Activated CD4-positive, CD25-positive, alpha-beta regulatory T cell treated with anti-CD3 and anti-CD28 coated beads, Interleukin-2, amount 50 U/mL, for 72 hours (primary cell): ENCODE measurements around the gene COLEC12.

ENCODE experiments used
- DNase-seq: peaks from one replicate; pipeline ENCODE4 v3.0.0; 2021

COLEC12 gene

GRCh38 chr18:500632-501405 is at the start of gene COLEC12:
COLEC12 (minus strand) TSS chr18:500701; CDS start chr18:500514, 187 bp downstream.
- no peak for DNase-seq

DNA sequence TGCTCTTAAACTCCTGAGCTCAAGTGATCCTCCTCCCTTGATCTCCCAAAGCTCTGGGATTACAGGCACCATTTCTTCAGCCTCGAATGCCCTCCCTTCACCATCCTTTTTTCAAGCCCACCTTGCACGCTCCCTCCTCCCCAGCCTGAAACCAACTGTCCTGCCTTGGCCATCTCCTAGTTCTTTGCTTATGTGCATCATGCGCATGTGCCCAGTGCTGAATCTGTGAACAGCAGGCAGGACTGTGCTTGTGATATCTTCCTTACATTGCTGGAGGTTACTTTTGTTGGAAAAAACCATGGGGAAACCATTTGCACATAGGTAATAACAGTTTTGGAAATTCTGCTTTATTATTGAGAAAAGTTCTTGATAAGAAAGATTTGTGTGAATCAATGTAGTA is 49.5 kb upstream of the COLEC12 start:
- no peak for DNase-seq

DNA sequence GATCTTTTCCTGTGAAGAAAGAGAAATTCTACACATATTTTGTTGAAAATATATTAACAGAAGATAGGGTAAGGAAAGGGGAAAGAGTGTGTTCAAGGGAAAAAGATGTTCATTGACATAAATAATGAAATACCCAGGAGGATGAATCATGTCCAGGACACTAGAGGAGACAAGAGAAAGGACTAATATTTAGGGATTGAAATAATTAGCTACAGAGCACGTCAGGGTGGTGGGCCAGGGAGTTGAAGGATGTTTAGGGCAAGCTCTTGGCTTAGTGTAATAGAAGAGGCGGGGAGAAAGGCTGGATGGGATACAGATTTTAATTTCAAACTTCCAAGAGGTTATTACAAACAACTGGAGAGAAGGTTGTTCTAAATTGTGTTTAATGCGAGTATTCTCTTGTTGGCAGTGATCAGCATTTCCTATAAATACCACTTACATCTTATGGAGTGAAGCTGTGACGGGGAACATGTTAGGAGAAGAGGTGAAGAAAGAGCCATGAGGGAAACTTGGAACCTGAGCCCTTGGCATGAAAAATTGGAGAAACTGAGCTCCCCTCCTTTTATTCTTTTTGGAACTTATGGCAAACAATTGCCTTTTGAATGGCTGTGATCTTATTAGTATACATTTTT is 43.1 kb upstream of the COLEC12 start:
- no peak for DNase-seq

DNA sequence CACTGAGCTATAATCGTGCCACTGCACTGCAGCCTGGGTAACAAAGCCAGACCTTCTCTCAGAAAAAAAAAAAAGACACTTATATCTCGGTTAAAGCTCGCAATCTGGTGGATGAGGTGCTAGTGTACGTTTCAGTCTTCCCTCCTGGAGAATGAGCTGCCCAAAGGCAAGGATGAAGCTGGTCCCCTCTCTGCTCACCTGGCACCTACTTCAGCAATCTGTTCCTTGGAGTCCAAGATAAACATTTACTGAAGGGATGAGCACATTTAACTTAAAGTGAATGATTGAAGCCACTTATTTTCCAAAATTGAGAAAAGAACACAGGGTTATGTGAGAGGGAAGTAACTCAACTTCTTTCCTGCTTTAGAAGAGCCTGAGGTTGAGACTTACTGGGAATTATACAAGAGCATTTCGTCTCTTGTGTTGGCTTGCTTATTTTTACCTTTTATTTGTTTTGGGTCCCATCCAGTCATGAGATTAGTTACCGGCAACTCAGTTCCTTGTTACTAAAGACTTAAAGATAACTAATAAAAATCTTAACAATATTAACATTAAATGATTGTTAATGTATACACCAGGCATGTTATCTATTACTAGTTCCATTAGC is 33.6 kb upstream of the COLEC12 start:
- DNase-seq: no peak

DNA sequence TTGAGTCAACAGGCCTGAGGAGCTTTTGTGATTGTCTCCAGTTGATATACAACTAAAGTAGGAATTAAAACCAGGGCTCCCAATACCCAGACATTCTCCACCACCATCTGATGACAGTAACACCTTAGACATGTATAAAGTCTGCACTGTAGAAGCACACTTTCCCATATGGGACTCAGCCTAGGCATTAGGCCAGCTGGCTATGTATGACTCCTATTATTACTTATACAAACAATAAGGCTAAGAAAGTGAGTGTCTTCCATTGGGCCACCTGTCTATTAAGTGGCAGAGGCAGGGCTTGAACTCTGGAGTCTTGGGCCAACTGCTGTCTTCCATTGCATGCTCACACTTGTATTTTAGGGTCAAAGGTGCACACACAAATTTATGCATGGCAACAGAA is 32.1 kb upstream of the COLEC12 start:
- DNase-seq: no peak

DNA sequence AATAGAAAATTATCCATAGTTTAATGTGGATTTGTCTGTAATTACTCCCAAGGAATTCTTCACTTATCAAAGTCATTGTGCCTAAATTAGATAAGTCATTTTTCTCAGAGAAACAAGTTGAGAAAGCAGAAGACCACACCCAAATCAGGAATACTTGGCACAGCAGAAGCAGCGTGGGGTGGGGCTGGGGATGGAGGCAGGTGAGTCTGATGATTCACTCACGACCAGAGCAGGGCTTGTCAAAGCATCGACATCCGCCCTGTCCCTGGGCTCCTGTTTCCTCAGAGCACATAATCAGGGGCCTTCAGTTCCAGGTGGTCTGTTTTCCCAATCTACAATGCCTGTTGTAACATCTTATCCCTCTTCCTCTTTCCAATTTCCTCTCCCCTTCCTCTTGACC is 31.5 kb upstream of the COLEC12 start:
- no peak for DNase-seq

GRCh38 chr18:527146-527545 is 26.6 kb upstream of the COLEC12 start:
- DNase-seq: no peak

DNA sequence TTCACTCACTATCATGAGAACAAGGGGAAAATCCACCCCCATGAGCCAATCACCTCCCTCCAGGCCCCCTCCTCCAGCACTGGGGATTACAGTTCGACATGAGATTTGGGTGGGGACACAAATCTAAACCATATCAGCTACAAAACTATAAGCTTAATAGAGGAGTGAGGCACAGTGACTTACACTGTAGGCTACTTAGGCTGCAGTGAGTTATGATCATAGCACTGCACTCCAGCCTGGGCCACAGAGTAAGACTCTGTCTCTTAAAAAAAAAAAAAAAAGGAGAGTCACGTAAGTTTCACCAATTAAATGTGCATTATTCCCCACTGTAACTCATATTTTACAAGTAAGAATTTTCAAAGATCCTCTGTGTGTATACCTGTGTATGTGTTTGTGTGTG is 26.2 kb upstream of the COLEC12 start:
- DNase-seq: no peak

GRCh38 chr18:525036-525797 is 24.7 kb upstream of the COLEC12 start:
- DNase-seq: no peak

- DNase-seq: no peak
These were observed 24.0 kb upstream of the COLEC12 start for GRCh38 chr18:524466-524865.

GRCh38 chr18:523561-523960 is 23.1 kb upstream of the COLEC12 start:
- DNase-seq: no peak

DNA sequence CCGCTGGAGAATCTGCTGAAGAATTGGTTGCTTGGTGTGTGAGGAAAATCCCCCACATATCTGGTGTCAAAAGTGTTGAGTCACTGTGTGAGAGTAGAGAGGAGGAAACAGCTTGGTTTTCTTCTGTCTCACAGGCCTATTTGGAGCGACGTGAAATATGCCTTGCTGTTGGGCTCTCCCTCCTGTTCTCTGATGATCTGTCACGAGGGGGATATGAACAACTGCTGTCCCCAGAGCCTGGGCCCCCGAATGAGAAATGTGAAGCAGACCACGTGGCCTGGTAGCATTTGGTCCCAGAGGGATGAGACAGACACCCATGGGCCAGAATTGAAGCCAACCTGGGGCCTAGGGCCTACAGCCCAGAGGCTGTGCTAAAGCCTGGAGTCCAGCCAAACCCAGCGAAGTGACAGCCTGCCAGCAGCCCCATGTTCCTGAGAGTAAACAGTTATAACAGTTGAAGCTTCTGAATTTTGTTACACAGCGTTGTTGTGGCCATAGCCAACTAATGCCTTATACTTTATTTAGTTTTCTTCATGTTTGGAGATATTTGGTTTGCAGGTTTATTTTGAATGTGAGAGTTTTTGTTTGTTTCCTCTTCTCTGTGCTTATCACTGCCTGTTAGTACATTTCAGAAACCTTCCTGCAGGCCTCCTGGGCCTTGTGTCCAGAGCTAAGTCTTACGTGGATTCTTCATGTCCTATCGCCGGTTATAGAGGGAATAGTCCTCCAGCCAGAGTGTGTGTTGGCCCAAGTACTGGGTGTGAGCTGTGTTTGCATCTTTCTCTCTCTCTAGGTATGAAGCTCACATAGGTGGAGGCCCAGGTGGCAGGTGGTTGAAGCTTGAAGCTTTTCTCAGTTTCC is 18.7 kb upstream of the COLEC12 start:
- DNase-seq: no peak

- no peak for DNase-seq
These were observed 17.6 kb upstream of the COLEC12 start for GRCh38 chr18:518081-518480.

DNA sequence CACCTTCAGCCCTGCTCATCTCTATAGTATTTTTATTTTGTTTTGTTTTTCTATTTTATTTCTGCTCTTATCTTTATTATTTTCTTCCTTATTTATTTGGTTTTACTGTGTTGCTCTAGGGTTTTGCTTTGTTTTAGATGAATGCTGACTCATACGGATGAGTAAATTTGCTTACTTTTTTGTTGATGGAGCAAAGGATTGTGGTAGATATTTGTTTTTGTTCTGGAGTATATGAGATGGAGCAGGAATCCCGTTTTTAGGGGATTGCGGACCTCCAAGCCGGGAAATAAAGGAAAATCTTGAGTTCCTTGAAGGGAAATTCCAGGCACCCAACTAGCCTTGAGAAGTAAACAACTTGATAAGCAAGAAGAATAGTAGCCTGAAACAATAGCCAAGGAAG is 15.3 kb upstream of the COLEC12 start:
- no peak for DNase-seq

DNA sequence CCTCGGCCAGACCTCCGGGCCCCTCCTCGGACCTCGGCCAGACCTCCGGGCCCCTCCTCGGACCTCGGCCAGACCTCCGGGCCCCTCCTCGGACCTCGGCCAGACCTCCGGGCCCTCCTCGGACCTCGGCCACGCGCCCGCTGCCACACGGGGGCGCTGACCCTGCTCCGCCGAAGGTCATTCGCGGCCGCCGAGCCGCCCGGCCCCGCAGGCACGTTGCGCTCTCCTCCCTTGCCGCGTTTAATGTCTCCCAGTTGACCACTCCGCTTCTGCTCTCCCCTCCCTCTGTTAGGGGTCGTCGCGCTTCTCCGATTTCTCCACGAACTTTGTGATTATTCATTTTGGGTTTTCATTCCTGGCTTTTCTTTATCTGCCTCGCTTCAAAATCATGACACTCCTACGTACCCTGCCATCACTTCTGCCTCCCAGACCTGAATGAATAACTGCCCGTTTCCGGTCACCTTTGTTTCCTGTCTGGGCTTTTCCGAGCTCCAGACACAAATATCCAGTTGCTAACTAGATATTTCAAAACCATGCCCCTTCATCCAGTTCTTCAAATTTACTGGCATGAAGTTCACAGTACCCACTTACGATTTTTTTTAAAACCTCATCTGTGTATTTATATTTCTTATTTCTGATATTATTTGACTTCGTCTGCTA is 14.8 kb upstream of the COLEC12 start:
- DNase-seq: no peak

DNA sequence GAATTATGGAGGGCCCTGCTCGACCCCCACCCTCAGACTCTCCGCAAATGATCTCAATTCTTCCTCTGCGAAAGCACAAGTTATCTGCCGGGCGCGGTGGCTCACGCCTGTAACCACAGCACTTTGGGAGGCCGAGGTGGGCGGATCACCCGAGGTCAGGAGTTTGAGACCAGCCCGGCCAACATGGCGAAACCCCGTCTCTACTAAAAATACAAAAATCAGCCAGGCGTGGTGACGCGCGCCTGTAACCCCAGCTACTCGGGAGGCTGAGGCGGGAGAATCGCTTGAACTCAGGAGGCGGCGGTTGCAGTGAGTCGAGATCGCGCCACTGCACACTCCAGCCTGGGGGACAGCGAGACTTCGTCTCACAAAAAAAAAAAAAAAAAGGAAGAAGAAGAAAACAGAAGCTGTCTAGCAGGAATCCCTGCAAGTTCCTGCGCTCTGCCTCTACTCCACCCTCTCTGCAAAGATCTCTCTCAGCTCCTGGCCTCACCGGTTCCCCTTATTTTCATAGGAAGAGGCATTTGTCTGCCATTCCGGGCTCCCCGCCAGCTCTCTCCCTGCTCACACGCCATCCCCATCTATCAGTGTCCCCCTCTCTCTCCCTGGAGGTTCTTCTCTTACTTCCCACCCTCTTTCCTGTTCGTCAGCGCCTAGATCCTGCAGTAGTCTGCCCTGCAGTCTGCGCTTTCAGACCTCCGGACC is 13.5 kb upstream of the COLEC12 start:
- no peak for DNase-seq

- no peak for DNase-seq
These were observed 12.5 kb upstream of the COLEC12 start for GRCh38 chr18:512957-513356.

GRCh38 chr18:508835-509234 is 8.3 kb upstream of the COLEC12 start:
- no peak for DNase-seq

DNA sequence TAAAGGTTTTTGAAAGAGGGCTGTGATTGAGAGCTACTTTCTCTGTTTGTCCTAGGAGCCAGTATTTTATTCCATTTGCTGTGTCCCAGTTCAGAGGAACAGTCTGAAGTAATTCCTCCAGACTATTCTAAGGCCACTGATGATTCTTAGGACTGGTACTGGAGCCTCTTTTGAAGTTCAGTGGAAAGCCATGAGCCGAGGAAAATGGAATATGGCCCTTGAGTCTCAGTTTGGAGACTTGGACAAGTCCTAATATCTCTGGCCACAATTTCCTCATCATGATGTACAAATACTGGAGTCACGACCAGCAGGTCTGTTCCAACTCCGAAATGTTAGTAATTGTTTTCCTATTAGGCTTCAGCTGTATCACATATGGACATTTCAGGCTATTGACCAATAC is 7.1 kb upstream of the COLEC12 start:
- DNase-seq: no peak

DNA sequence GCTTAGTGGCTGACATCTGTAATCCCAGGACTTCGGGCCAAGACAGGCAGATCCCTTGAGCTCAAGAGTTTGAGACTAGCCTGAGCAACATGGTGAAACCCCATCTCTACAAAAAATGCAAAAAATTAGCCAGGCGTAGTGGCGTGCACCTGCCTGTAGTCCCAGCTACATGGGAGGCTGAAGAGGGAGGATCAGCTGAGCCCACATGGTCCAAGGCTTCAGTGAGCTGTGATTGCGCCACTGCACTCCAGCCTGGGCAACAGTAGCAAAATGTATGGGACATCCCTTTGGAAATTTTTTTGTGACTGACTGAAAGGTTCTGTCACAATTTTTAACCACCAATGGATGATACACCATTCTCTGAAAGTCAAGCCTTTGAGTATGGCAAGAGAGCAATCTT is 6.3 kb upstream of the COLEC12 start:
- no peak for DNase-seq

GRCh38 chr18:506264-506663 is 5.8 kb upstream of the COLEC12 start:
- no peak for DNase-seq
